ENCODE measurements around the gene PSME3IP1.

PSME3IP1 gene

DNA sequence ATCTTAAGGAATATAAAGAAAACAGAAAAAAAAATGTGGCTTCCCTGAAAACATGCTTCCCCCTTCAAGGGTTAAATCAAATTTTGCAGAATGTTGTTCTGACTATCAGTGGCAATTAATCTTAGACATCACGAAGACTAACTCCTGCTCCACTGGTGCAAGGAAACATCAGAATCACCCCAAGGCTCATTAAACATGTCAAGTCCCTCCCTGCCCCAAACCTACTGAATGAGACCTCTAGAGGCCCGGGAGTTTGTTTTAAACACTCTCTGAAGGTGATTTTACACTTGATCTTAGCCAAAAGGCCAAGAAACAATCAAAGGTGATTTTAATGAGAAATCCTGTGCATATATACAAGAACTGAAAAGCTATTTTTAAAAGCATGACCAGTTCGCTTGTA is 18.3 kb downstream of the PSME3IP1 start:
- DNase-seq (ENCODE audit: low read depth) = no peak

DNA sequence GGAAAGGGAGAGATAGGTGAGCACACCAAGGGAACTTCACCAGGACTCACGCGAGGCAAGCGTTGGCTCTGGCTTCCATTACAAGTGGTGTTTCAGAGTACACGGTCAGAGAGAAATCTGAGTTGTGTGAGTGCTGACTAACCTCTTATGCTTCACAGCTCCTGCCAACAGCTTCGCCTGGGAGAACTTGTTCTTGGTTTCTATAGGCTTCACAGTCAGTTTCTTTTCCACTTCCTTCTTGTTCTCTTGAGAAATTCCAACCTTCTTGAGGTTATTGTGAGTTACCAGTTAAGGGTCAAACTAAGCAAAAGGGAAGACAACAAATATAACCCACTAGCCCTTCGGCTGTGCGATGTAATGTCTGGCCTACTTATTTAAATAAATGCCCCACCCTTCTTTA is 18.9 kb downstream of the PSME3IP1 start:
- DNase-seq (ENCODE audit: low read depth) = peak; percentile 68

DNA sequence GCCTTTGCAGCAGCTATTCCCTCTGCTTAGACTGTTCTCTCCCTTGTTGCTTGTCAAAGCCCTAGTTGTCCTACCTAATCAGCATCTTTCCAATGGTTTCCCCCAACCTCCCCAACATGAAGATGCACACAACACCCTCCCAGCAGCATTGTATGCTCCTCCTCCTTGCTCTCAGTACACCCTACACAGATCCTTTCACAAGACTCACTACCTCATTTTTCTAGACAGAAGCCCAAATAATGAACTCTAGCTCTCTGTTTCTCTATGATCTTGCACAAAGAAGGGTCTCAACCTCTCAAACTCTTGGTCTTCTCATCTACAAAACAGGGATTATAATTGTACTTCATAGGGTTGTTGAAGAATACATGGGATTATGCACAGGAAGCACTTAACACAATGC is 19.4 kb downstream of the PSME3IP1 start:
- no peak for DNase-seq (ENCODE audit: low read depth)

DNA sequence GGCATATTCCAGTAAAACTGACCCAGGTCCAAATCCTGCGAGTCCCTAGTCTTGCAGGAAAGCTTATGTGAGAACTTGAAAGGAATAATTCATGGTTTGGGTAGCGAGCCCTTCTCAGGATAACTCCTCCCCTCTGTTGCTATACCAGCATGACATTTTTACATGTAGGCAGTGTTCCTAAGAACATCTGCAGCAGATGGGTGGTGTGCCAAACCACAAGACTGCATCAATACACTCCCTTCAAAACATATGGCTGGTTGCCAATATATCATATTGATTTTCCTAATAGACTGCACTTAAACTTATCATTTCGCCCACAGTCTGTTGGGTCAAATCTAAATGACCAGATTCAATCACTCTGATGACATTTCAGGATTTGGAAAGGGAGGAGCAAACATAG is 19.9 kb downstream of the PSME3IP1 start:
- DNase-seq (ENCODE audit: low read depth) = peak; percentile 69

DNA sequence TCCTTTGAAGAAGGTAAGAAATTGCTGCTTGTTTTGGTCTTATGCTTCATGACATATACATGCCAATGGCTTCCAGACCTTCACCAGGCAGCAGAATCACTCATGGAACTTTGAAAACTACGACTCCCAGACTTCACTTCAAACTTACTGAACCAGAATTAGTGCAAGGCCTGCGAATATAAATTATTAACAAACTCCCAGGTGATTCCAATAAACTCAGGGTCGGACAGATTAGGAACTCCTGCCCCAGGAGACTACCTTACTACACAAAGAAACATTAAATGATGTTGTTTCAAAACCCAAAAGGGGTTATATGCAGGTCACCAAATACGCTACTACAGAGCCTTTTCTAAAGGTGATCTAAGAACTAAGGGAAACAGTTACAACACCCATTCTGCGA is 20.4 kb downstream of the PSME3IP1 start:
- DNase-seq (ENCODE audit: low read depth) = no peak

DNA sequence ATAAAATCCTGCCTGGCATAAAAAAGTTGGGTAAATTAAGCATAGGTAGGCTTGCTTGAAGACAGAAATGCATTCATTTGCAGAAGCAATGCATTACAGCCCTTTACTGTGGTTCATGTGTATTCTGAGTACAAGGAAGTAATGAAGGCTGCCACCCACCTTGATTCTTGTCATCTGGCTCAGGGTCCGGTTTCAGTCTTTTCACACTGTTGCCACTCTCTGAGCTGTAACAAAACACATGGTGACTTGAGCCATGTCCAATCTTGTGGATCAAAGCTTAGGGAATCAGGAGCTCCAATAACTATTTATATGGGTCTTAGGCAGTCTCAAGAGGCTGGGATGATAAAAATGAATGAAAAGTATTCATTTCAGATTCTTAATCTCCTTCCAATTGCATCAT is 22.0 kb downstream of the PSME3IP1 start:
- DNase-seq (ENCODE audit: low read depth) = no peak

DNA sequence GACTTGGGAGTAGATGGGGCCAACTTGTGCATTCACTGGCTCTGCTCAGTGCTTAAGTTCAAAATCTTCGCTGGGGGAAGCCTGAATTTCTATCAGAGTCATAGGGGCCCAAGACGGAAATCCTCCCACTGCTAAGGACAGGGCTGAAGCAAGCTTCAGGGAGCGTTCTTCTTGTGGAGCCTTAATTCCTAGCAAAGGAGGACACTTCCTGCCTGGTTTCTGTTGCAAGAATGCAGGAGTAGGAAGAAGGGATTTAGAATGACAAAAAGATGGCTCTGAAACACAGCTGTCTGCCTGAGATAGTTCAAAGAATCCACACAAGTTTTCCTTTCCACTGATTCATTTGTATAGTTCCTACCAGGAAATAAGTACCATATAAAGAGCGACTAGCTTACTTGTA is 26.4 kb downstream of the PSME3IP1 start:
- DNase-seq (ENCODE audit: low read depth) = peak; percentile 15

DNA sequence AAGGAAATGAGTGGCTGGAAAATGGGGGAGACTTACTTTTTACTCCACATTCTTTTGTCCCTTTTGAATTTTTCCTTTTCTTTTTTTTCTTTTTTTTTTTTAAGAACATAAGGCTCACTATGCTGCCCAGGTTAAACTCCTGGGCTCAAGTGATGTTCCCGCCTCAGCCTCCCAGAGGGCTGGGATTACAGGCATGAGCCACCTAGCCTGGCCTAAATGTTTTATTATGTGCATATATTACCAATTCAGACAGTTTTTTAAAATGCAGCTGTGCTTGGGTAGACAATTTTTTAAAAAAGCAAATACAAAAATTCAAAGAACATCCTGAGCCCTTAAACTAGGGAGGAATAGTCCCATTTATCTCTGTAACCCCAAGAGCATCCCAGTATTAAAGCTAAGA is 28.3 kb downstream of the PSME3IP1 start:
- no peak for DNase-seq (ENCODE audit: low read depth)

DNA sequence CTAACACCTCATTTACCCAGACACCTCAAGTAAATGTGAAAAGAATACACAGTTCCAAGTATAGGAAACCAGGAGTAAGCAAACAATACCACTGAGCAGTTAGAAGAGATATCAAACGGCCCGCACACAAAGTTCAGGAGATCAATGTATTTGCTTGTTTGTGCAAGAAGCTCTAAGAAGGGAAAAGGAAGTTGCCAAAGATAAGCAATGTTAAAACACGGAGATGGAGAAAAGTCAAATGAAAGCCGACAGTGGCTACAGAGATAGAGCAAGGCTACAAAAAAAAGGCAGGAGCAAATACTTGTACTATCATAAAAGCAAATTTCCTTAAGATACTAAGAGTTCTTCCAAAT is 29.5 kb downstream of the PSME3IP1 start:
- DNase-seq (ENCODE audit: low read depth) = no peak

DNA sequence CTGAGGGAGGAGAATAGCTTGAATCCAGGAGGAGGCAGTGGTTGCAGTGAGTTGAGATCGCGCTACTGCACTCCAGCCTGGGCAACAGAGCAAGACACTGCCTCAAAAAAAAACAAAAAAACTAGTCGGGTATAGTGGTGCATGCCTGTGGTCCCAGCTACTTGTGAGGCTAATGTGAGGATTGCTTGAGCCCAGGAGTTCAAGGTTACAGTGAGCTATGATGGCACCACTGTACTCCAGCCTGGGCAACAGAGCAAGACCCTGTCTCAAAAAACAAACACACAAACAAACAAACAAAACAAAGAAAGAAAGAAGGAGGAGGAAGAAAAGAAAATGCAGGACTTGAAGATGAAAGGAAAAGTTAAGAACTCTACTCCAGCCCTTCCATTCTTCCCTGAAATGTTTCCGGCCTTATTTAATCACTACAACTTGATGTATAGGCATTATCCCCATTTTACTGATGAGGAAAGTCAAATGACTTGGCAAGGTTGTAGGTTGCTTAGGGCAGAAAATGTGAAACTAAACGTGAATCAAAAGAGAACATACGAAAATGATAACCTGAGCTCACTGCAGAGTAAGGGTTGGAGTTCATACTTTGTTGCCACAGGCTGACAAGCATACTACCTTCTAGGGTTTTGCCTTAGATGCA is 30.0 kb downstream of the PSME3IP1 start:
- no peak for DNase-seq (ENCODE audit: low read depth)

DNA sequence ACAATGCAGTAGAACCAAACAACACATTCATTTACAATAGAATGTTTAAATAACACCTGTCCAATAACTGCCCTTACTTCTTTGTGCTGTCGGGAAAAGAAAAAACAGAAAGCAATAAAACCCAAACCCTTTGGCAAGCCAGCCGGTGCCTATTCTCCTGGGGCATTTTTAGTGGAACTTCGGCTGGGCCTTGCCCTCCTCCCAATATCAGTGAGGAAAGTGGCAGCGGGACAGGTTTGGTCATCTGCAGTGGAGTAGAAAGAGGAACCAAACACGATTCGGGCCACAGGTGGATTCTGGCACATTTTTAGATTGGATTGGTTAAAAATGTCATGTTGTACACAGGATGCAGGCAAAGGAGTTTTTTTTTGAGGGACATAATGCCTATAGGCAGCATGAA is 32.0 kb downstream of the PSME3IP1 start:
- no peak for DNase-seq (ENCODE audit: low read depth)

DNA sequence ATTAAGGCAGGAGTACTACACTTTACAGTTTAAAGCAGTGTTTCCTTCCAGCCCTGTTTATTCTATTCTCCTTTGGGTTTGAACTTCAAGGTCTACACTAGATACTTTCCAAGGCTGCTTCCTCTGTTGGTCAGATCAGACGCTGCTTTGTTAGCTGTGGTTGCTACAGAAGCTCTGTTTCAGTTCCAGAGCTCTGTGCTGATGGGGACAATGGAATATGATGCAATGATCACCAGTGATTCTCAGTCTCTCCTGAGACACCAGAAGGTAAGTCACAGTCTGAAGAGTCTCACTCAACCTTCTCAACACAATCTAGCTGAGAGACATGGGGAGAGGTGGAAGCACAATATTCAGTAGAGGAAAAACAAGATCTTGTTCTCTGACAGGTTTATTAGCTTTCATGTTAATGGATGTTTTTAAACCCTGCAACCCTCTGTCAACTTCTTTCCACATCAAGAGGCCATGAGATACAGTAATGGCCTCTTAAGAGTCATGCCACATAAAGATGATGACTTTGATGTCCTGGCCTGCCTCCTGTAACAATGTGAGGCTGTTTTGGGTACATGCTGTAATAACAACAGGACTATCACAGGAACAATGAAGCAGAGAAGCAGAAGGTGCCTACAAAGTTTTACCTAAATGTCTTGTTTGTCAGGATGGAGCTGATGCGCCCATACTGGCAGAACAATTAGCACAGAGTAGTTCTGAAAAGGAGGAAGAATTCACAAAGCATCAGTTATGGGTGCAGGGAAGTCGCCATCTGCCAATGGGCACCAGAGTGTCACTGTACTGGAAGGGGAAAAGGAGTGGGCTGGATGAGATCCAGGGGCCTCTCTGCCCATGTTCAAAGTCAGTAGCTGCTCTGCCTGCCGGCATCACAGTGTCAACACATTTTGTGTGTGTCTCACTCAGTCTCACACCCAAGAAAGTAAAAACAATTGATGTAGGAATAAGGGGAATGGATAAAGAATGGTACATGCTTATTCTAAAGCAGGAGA is 33.4 kb downstream of the PSME3IP1 start:
- no peak for DNase-seq (ENCODE audit: low read depth)

DNA sequence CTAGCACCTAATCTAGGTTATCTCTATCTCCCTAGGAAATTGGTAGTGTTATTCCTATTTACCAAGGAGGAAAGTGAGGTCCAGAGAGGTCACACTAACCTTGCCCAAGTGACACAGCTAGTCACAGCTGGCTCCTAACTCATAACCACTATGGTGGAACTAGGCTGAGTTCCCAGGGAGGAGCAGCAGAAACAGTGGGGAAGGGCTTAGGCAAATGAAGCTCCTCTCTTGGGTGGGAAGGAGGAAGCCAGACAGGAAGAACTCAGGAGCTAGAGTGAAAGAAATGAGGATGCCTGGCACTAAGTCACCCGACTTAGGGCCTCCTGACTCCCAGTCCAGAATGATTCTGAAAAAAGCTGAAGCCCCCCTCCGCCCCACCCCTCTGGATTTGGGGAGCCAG is 34.5 kb downstream of the PSME3IP1 start:
- no peak for DNase-seq (ENCODE audit: low read depth)

DNA sequence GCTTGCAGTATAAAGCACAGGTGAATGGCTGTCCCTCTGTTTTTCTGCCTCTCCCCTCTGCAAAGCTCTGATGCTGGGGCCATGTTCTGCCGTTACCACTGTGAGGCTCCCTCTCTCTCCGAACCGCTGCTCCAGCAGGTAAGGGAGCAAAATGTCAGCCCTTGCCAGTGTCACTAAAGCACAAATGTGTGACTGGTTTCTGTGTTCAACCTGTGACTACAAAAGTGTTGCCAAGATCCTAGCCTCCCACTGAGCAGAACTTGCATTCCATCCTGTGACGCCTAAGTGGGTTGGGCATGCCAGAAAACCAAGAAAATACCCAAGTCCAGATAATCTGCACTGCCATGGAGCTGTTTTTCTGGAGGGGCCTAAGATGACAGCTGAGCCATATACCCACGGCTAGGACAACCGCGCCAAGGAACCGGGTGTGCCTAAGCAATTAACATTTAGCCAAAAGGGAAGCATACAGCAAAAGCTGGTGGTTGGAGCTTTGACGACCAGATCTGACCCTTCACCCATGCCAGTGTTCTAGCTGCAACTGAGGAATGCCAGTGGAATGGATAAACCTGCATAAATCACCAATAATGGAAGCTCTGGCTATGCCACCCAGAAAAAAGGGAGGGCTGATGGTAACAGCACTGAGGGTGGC is 35.0 kb downstream of the PSME3IP1 start:
- peak; percentile 11 for DNase-seq (ENCODE audit: low read depth)

DNA sequence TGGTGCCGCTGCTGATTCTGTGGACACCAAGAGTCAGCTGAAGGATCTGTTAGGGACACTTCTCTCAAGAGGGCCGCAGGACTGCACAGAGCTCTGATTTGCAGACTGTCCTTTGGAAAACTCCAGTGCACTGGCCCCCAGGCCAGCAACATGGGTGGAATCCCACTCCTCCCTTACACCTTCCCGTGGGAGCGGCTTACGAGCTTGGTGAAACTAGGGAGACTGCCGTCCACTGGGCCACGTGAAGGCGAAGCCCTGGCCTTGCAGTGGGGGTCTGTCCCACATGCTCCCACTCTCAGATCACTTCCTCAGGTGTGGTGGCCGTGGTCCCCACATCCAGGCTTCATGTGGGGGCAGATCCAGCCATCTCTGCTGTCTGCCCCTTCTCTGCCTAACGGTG is 36.4 kb downstream of the PSME3IP1 start:
- DNase-seq (ENCODE audit: low read depth) = no peak

DNA sequence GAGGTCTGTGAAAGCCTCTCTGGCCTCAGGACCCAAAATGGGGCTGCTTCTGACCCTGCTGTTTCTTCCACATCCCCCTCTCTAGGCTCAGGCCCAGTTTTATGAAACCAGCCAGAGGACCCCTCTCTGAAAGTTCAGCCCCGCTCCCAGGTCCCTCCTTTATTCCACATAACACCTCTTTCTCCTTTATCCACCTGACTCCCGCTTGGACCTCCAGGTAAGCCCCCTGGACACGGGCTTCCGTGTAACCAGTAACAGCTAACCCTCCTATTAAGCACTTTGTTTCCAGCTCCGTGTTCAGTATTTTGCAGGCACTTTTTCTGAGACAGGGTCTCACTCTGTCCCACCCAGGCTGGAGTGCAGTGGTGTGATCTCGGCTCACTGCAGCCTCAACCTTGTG is 37.4 kb downstream of the PSME3IP1 start:
- no peak for DNase-seq (ENCODE audit: low read depth)

DNA sequence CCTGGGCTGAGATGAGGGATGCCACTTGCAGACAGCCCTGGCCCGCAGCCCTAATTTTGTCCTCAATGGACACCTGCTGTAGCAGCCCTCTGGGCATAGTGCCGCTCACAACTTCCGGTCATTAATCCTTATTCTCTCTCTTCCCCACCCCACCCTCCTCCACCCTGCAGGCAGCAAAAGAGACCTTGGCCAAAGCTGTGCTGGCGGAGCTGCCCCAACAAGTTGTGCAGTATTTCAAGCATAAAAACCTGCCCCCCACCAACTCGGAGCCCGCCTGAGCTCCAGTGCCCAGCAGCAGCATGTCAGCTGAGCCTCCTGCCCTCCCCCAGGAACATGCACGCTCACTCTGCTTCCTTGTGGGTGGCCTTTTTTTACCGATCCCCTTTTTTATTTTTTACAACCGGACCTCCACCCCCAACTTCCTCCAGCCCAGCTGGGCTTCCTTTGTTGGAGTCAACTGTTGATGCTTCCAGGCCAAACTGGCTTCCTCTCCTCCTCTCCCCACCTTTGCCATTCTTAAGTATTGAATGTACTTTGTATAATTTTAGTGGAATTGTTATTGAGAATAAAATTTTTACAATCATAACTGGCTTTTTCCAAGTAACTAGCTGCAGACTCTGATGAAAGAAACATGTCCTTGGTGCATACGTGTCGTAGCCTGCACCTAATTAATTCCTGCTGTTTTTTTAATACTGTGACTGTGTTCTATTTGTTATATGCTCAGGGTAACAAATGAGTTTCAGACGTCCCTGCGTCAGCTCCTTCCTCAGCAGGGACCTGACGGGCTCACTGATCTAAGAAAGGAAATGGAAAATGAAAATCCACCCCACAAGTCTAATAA is 38.2 kb downstream of the PSME3IP1 start:
- no peak for DNase-seq (ENCODE audit: low read depth)

DNA sequence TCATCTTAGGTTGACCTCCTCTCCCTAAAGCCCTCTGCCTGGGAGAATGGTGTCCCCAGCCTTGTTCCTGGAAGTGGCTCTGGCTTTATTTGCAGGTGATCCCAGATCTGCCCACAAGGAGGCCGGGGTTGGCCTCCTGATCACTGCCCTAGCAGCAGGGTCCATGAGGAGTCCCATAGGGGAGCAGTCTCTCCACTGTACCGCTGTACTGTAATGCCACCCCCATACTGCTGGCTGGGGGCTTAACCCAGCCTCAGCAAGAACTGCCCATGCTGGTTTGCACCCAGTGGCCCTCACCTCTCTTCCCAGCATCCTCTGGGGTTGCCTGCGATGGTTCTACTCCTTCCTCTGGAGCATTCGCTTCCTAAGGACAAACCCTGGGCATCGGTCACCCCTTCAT is 39.1 kb downstream of the PSME3IP1 start:
- no peak for DNase-seq (ENCODE audit: low read depth)

DNA sequence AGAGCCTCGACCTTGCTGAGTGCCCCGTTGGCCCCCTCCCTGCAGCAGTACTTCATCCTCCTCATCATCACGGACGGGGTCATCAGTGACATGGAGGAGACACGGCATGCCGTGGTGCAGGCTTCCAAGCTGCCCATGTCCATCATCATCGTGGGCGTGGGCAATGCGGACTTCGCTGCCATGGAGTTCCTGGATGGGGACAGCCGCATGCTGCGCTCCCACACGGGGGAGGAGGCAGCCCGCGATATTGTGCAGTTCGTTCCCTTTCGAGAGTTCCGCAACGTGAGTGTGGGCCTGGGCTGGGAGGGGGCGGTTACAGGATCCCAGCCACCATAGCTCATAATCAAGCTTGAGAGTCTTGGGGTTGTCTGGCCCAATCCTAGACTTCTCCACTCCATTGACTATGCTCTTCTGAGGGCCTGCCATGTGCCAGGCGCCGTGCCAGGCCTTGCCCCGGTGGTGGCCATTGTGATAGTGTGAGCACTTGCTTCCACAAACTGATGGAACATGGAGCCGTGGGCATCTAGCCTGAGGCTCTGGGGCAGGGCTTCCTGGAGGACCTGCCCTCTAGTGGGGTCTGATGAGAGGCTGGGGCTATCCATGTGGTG is 39.7 kb downstream of the PSME3IP1 start:
- DNase-seq (ENCODE audit: low read depth) = no peak

DNA sequence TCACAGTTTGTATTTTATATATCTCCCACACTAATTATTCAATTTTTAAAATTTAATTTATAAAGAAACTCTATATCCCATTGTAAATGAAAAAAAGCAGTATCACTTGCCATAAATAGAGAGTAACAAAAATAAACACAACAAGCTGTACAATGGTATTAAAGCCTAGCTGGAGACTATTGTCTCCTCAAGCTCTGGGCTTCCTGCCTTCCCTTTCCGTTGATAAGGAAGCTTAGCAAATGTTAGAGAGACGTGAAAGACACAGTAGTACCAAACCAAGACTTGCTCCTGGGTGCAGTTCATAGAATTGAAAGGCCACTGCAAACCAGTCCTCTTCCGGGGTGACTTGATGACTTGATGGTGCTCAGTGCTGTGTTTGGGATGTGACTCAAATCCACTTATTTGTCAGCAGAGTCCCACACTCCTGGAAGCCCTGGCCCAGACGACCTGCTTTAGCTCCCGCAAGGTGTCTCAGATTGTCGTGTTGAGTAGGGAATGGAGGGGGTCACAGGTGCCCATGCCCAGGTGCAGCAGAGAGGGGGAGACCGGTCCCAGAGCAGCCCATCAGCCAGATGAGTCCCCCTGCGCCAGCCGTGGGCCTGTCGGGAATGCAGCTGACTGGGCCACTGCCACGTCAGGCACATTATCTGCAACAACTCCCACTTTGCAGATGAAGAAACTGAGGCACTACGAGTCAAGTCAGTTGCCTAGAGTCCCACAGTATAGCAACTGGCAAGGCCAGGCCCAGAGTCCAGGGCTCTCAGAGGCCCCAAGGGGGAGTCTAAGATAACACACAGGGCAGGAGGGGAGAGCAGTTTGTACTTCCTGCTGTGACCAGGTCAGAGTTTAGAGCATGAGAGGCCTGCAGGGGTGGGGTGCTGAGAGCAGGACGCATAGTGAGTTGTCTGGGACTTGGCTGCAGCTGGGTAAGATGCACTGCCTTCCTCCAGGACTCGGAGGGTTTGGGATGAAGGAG is 40.5 kb downstream of the PSME3IP1 start:
- no peak for DNase-seq (ENCODE audit: low read depth)

DNA sequence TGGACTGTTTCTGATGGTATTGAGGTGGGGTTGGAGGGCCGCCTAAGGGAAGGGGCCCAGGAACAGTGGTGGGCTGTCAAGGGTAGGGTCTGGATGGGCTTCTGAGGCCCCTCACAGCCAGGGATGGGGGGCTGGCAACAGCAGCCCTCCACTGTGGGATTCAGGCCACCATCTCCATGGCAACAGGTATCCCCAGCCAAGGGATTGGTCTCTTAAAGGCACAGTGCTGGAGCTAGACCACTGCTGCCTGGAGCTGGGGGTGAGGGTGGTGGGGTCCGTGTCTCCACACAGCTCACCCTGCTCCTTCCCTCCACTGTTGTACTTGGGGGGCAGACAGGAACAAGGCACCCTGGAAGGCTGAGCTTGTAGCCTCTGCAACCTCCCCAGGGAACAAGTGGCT is 41.8 kb downstream of the PSME3IP1 start:
- DNase-seq (ENCODE audit: low read depth) = no peak

All from amniotic epithelial cell (primary cell).